SK-N-MC (cell line): ENCODE results near the gene LGALS1.

Experiments
- EZH2 ChIP-seq: fragments of 200-600 bp; sonication (generic); IDR thresholded peaks from one replicate; pipeline ENCODE4 v1.6.1; 2017; ENCODE audit warnings: antibody characterized with exemption
- POLR2AphosphoS5 ChIP-seq: IDR thresholded peaks from 2 replicates; pipeline ENCODE4 v1.6.1; 2012; ENCODE audit warnings: mild to moderate bottlenecking, low read depth, low read length, borderline replicate concordance

DNA sequence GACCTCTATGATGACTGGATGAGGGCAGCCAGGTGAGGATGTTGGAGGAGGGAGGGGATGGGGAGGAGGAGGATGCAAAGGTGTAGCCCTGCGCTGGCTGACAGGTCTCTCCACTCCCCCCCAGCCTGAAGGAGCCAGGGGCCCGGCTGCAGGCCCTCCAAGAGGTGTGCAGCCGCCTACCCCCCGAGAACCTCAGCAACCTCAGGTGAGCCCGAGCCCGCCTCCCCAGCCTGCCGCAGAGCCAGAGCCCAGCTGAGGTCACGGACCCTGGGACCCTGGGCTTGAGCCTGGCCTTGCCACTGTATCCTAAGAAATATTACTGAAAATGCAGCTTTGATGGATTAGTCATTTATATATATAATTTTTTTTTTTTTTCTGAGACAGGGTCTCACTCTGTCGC lies 28.1 kb upstream of the LGALS1 start:
- TF ChIP-seq POLR2AphosphoS5 (no peak), EZH2 (no peak)
